ENCODE results near the gene SYCN.
A peak's percentile ranks its signal among the peaks of the same experiment; 100 is the strongest.

Gene SYCN

DNA sequence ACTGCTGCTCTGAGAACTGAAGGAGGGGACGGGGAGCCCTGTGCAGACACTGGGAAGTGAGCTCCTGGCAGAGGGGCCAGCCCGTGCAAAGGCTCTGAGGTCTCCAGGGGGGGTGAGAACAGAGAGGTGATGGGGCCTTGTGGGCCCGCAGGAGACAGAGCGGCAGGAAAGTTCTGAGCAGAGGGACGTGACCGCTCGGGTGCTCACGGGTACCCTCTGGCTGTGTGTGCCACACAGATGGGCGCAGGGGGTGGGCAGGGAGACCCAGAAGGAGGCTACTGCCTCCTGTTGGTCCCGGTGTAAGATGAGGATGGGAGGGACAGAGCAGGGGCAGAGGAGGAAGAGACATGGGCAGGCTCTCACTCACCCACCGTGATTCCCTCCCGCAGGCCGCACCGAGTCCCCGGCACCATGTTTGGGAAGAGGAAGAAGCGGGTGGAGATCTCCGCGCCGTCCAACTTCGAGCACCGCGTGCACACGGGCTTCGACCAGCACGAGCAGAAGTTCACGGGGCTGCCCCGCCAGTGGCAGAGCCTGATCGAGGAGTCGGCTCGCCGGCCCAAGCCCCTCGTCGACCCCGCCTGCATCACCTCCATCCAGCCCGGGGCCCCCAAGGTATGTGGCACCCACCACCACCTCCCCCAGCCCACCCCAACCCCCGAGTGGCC is 34.8 kb downstream of the SYCN start:
- DNase-seq, result no peak

GRCh38 chr19:39168258-39169142 is 35.6 kb downstream of the SYCN start:
- no peak for DNase-seq

DNA sequence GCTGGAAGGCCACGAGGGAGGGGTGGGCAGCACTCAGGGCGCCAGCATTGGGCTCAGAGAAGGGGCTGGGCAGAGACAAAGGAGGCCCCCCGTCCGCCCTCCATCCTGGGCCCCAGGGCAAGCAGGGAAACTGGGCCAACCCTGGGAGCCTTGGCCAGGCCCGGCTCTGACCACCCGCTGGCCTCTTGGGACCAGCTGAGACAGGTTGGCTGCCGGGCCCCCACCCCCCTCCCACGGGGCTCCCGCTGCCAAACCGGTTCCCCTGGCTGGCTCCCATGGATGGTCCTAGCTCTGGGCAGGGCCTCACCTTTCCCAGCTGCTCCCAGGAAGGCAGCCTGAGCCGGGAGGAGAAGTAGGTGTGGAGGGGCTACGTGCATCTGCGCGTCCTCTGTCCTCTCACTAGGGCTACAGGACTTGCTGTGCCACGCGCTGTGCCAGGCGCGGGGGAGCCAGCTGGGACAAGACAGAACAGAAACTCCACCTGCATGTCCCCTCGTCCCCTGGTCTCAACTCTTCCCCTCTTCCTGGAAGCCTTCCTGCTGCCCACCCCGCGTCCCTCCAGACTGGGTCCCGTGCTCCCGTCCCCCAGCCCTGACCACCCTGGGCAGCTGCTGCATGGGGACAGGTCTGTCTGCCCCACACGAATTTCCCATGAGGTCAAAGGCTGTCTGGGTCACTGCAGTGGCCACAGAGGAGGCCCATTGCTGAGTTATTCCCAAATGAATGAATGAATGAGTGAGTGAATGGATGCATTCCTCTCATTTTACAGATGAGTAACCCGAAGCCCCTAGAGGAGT is 36.4 kb downstream of the SYCN start:
- DNase-seq, result no peak

- no peak for DNase-seq
These were observed 37.3 kb downstream of the SYCN start for GRCh38 chr19:39166571-39167391.

DNA sequence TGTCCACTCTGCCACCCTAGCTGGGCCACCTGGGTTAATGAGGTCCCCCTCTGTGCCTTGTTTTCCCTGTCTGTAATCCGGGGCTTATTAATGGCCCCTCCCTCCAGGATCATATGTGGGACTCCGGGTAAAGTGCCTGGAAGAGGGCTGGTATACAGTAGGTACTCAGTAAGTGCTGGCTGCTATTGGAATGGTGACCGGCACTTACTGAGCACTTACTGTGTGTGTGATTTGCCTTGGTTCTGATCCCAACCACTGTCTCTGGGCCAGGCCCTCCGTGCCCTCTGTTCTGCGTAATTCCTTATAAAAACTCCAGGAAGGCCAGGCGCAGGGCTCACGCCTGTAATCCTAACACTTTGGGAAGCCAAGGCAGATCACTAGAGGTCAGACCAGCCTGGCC is 38.2 kb downstream of the SYCN start:
- no peak for DNase-seq

GRCh38 chr19:39164289-39164688 is 39.8 kb downstream of the SYCN start:
- no peak for DNase-seq

DNA sequence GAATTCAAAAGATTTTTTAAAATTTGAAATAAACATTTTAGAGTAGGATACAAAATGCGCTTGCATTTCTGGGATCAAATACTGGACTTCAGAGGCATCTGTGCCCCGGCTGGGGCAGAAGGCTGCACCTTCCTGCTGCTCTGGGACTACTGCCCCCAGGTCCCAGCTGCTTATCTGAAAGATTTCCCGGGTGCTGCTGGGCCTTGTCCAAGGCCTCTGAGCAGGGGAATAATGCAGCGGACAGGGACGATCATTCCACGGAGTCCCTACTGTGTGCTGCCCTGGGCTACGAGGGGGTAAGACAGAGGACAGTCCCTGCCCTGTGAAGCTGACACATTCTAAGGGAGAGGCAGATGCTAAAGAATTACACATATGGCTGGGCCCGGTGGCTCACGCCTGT is 40.4 kb downstream of the SYCN start:
- no peak for DNase-seq

DNA sequence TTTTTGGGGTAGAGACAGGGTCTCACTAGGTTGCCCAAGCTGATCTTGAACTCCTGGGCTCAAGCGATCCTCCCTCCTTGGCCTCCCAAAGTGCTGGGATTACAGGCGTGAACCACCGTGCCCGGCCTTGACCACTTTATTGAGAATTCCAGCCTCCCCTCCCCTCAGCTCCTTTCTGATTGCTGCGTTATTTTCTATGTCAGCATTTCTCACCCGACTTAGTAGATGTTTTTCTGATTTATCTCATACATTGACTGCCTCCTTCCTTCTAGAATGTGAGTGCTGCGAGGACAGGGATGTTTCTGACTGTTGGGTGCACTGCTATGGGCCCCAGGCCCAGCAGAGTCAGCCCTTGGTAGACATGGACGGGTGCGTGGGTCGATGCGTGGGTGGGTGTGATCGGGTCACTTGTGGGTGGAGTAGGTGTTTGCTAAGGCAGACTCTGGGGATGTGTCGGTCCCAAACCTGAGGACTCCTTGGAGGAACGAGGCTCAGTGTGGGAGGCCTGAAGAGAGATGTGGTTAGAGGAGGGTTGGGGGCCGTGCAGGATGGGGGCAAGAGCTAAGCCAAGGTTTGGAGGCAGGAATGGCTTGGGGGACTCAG is 41.5 kb downstream of the SYCN start:
- no peak for DNase-seq

DNA sequence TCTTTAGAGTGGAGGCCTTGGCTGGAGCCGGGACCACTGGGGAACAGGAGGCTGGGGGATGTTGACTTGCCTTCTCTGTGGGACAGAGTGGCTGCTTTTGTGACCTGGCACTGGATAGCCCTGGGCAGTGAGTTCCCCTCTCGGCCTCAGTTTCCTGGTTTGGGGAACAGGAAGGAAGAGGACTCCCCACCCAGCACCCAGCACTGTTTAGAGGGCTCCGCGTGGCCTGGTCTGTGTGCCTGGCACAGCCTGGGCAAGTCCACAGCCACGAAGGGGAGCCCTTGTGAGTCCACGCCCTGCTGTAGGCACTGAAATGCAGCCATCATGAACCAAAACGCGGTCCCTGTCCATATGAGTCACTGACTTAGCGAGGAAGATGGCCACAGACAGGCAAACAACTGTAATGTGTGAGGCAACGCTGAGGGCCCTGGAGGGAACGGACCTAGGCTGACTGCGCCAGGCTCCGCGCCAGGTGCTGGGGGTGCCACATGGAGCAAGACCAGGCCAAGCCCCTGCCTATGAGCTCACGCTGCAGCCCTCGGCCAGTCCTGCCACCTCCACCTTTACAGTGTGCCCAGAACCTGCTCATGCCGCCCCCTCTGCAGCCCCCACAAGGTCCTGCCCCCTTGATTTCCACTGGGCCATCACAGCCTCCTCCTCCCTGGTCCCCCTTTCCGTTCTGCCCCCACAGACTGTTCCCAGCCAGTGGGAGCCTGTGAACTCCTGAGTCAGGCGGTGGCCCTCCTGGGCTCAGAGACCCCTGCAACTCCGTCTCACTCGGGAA is 43.0 kb downstream of the SYCN start:
- DNase-seq, result no peak

DNA sequence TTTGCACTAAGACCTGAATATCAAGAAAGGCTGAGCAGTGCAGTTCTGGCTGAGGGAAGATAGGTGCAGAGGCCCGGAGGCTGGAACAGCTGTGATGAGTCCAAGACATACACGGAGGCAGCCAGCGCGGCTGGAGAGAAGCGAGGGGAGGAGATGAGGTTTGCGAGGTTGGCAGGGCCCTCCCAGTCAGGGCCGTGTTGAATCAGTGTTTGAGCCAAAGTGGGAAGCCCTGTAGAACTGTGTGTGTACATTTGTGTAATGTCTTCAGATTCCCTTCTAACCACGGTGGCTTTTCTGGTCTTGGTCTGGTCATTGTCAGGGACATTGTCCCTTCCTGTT is 43.6 kb downstream of the SYCN start:
- peak; percentile 48 for DNase-seq

GRCh38 chr19:39158646-39159260 is 45.3 kb downstream of the SYCN start:
- no peak for DNase-seq

GRCh38 chr19:39157997-39158389 is 46.1 kb downstream of the SYCN start:
- no peak for DNase-seq

DNA sequence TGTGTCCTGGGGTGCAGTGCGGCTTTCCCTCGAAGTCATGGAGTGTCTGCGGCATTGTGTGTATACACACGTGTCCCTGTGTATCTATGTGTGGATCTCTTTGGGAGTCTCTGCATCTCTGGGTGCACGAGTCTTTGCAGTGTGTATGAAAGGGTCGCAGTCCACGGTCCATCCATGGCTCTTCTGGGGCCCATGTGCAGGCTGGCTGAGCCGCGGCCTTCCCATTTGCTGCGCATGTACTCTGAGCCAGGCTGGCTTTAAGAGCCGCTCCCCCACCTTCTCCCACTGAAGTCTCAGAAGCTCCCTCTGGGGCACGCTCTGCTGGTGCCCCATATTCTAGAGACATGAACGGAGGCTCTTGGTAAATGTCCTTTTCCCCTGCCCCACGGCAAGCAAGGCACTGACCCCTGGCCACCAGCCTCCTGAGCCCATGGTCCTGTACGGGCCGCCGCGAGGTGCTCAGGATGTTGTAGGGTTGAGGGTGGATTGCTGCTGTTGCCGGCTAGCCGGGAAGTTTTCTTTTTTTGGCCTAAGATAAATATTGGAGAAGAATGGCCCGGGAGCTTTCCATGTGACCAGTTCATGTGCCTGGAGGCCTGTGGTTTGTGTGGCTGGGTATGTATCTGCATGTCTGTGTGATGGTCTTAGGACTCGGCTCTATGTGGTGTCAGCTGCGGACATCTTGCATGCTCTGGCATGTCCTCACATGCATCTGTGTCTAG is 46.6 kb downstream of the SYCN start:
- no peak for DNase-seq

GRCh38 chr19:39156326-39157230 is 47.5 kb downstream of the SYCN start:
- peak; percentile 63 for DNase-seq

DNA sequence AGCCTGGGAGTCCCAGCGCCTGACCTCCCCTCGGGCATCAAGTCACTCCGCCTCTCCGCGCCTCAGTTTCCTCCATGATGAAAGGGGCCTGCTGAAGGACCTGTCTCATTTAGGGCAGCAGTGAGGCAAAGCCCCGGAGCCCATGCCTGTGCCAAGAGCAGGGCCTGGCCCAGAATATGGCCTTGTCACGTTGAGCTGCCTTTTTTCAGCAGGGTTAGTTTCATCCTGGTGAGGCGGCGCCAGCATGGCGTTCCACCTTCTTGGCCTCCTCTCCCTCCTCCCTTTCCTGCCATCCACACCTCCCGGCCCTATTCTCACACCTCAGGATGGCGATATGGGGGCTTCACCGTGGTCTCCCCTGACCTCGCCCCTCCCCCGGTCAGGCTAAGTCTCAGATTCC is 48.3 kb downstream of the SYCN start:
- no peak for DNase-seq

DNA sequence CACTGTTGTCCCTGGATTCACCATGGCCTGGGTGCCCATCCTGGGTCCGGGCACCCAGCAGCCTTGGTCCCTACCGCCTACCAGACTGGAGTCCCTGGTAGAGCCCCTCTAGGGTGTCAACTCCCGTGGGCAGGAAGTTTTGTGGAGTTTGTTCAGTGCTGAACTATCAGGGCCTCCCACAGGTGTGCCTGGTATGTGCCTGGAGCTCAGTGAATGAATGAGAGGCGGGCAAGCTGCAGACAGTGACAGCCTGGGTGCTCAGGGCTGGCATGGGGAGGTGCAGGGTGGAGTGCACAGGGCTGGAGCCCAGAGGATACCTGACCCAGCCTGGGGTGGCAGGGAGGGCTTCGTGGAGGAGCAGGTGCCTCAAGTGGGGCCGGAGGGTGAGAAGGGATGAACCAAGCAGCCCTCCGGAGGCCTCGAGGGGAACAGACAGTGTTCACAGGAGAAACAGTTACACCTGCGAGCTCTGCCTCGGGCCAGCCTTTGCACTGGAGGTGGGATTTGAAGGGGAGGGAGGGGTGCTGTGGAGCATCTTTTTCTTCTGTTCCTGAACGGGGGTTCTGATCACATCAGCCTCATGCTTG is 48.9 kb downstream of the SYCN start:
- DNase-seq, result no peak

GRCh38 chr19:39154629-39155100 is 49.4 kb downstream of the SYCN start:
- DNase-seq, result no peak

DNA sequence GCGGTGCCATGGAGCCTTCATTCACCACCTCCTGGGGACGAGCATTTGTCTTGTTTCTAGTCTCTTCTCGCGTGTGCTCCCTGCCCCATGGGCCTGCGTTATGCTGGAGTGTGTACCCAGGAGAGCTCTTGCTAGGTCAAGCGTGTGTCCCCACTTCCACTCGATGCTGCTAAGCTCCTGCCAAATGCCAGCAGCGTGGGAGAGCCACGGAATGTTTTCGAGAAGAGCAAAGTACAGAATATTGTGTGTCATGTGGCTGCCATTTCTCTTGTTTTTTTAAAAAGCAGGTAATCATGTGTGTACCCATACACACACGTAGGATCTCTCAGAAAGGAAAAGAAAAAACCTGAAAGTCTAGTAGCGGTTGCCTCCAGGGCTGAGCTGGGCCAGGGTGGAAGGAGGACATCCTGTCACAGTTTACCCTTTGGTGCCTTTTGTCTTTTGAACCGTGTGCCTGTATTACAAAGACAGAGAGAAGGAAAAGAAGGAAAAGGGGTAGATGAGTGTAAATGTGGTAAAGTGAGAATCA is 49.9 kb downstream of the SYCN start:
- DNase-seq, result no peak

Measured in NCI-H226 (cell line).